Activated T-helper 17 cell treated with anti-CD3 and anti-CD28 coated beads, Interleukin-2, amount 50 U/mL, for 72 hours (primary cell): Measurements from ENCODE around the gene LRRC8B. TPM values are rescaled to one million over a fixed set of nuclear protein-coding genes. Genes with fewer than 3 reads are reported as not detected.
A peak's percentile ranks its signal among the peaks of the same experiment; 100 is the strongest.
"Not testable (repeated sequence)": the region's sequence is repeated elsewhere in the genome, so short reads cannot be mapped to it uniquely, and the experiment has no call there.

Experiments used
- ATAC-seq: fragments of 150-1000 bp; cut with Tn5 transposase; replicated peaks from 2 replicates; pipeline ENCODE4 v1.10.0; 2021; ENCODE audit warnings: mild to moderate bottlenecking, moderate library complexity
- H3K27ac Mint-ChIP-seq: one replicate; pipeline ENCODE4 v1.8.0; 2022; ENCODE audit warnings: mixed read lengths
- H3K27me3 Mint-ChIP-seq: one replicate; pipeline ENCODE4 v1.8.0; 2022; ENCODE audit warnings: mixed read lengths
- H3K36me3 Mint-ChIP-seq: one replicate; pipeline ENCODE4 v1.8.0; 2022; ENCODE audit warnings: low read depth, mild to moderate bottlenecking, mixed read lengths
- H3K4me1 Mint-ChIP-seq: one replicate; pipeline ENCODE4 v1.8.0; 2022; ENCODE audit warnings: mixed read lengths
- H3K4me3 Mint-ChIP-seq: one replicate; pipeline ENCODE4 v1.8.0; 2022; ENCODE audit warnings: mild to moderate bottlenecking, mixed read lengths
- H3K9me3 Mint-ChIP-seq: one replicate; pipeline ENCODE4 v1.8.0; 2022; ENCODE audit warnings: mixed read lengths
- total RNA-seq, 2 donors: library from RNA; stranded (reverse); gene quantifications; one replicate each; pipeline ENCODE4 v1.2.3, GENCODE V29; 2022

LRRC8B gene
- total RNA-seq, 2 donors from 2014 or later = 16.3 to 45.8 TPM

DNA sequence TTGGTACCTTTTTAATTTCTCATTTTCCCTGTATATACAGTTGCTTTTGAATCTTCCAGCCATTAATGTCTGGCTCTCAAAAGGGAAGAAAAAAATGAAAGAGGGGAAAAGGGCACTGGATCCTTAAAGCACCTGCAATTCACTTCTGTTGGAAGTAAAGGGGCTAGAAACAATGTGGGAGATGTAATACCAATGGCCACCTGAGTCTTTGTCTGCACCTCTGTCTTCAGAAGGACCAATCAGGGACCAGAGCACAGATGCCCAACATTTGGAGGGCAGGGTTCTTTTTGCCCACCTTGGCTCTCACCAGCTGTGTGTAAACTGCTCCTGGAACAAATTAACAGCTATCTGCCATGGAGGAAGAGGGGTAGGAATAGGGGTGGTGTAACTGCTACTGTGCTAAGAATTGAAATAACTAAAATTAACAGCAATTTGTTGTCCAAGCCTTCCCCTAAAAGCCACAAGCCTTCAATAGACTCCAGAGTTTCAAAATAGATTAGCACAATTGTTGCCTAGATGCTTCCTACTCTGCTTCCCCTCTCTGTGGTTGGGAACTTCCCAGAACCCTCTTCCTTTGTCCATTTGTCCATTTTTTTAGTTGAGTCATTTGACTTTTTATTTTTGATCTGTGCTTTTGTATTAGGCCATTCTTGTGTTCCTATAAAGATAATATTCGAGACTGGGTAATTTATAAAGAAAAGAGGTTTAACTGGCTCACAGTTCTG is 11.5 kb upstream of the LRRC8B start:
- no peak overlapping the region for H3K4me3 Mint-ChIP-seq
- no peak for ATAC-seq

DNA sequence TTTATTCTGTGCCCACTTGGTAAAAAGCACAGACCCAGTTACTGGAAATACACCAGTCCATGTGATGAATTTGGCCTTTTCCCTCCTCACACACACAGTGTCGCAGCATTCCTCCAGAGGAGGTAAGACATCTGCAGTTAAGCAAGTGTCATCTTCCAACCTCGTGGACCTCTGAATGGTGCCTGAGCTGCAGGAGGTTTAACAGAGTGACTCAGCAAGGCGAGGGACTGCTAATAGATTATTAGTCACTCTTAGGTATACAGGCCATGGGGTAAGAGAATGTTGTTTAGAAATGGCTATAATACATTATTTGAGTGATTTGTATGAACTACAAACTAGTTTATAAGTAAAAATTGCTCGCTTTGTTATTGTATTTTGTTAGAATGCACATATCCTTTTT is 8.6 kb upstream of the LRRC8B start:
- H3K4me1 Mint-ChIP-seq = peaks cover 6% of the 10 kb centered on the region
- H3K36me3 Mint-ChIP-seq = no peaks in the 10 kb centered on the region
- H3K9me3 Mint-ChIP-seq = no peaks in the 10 kb centered on the region
- peak; percentile 55 for ATAC-seq
- no peak overlapping the region for H3K27ac Mint-ChIP-seq
- peaks cover 7% of the 10 kb centered on the region for H3K27me3 Mint-ChIP-seq
- H3K4me3 Mint-ChIP-seq = no peak overlapping the region

More for the DNA sequence above, 11.5 kb upstream of the LRRC8B start:
- Mint-ChIP-seq H3K9me3 (peaks cover 3% of the 10 kb centered on the region), H3K36me3 (no peaks in the 10 kb centered on the region), H3K27ac (no peak overlapping the region), H3K27me3 (peaks cover 7% of the 10 kb centered on the region), H3K4me1 (peaks cover 6% of the 10 kb centered on the region)

DNA sequence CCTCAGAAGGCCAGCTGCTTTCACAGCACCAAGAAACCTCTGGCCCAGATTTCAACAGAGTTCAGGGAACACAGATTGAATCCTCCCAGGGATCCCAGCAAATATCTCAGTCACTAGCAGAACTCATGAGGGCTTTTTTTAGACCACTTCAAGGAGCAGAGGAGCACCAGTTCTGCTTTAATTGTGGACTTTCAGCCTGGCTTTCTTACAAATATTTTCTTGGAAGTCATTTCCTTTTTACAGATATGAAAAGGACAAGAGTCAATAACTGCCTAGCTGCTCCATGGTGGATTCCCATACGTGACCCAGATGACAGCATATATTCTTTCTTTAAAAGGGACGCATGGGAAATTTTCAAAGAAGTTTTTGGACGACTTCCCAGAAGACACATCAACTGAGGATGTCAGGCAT is 6.4 kb upstream of the LRRC8B start:
- Mint-ChIP-seq H3K4me1 (peaks cover 13% of the 10 kb centered on the region), H3K36me3 (no peaks in the 10 kb centered on the region), H3K9me3 (peaks cover 6% of the 10 kb centered on the region), H3K27ac (no peak overlapping the region), H3K27me3 (peaks cover 7% of the 10 kb centered on the region), H3K4me3 (no peak overlapping the region)
- no peak for ATAC-seq

DNA sequence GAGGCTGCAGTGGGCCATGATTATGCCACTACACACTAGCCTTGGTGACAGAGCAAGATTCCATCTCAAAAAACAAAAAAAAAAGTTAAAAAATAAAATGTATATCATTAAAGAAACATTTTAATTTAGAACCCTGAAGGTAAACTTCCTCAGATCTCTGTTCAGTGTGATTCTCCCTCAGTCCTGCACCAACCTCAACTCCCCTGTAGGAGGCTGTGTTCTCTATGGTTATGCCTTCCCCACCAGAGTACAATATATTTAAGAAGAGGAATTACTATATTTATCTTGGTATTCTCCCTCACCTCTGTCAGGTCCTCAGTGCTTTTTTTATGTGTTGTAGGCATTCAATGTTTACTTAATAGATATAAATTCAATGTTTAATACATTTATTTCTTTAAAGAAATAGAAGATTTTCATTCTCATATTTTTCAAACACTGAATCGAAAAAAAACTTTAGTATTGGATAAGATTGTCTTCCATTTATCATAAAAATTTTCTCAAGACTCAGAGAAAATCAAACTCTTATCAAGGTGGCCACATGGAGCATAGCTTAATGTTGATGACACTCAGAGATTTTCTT is 4.8 kb upstream of the LRRC8B start:
- H3K27ac Mint-ChIP-seq = no peak overlapping the region
- H3K4me1 Mint-ChIP-seq = peaks cover 13% of the 10 kb centered on the region
- no peak overlapping the region for H3K4me3 Mint-ChIP-seq
- peaks cover 6% of the 10 kb centered on the region for H3K9me3 Mint-ChIP-seq
- no peaks in the 10 kb centered on the region for H3K27me3 Mint-ChIP-seq
- peaks cover 8% of the 10 kb centered on the region for H3K36me3 Mint-ChIP-seq
- peak; percentile 25 for ATAC-seq

DNA sequence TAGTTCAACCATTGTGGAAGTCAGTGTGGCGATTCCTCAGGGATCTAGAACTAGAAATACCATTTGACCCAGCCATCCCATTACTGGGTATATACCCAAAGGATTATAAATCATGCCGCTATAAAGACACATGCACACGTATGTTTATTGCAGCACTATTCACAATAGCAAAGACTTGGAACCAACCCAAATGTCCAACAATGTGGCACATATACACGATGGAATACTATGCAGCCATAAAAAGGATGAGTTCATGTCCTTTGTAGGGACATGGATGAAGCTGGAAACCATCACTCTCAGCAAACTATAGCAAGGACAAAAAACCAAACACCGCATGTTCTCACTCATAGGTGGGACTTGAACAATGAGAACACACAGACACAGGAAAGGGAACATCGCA is 2.7 kb upstream of the LRRC8B start:
- not testable (repeated sequence) for ATAC-seq, H3K4me3 Mint-ChIP-seq, H3K4me1 Mint-ChIP-seq, H3K36me3 Mint-ChIP-seq, H3K9me3 Mint-ChIP-seq, H3K27ac Mint-ChIP-seq, H3K27me3 Mint-ChIP-seq

DNA sequence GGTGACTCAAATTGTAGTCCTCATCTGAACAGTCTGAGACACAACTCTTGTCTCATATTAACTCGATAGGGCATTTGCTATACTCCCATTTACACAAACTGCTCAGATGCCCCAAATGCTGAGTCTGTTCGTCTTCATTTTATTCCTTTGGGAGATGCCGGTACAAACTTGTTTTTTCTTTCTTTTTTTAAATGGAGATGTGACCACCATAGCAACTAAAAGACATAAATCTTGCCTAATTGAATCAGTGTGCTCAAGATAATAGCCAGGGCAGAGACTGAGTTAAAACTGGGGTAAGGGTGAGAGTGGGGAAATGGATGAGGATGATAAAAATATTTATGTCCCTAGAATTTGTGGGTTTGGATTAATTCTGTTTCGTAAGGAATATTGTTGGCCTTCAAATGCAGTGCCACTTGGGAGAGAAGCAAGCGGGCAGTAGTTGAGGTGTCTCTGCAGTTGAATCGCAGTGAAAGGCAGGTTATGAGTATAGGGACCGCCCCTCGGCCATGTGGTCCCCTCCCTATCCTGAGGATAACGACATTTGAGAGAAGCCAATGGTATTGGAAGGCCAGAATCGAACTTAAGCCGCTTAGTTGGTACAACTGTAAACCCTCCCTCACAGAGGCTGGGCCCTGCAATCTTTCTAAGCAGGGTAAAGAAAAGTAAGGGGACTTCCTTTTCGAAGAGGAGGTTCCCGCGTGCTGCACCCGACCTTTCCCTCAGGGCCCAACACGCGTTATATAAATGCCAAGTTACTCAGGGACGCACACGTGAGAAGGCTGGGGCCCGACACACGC is 859 bp upstream of the LRRC8B start:
- no peaks in the 10 kb centered on the region for H3K27me3 Mint-ChIP-seq
- peaks cover 8% of the 10 kb centered on the region for H3K36me3 Mint-ChIP-seq
- ATAC-seq = peak; percentile 66
- H3K4me1 Mint-ChIP-seq = peaks cover 8% of the 10 kb centered on the region
- no peak overlapping the region for H3K27ac Mint-ChIP-seq
- H3K9me3 Mint-ChIP-seq = peaks cover 6% of the 10 kb centered on the region
- H3K4me3 Mint-ChIP-seq = no peak overlapping the region

DNA sequence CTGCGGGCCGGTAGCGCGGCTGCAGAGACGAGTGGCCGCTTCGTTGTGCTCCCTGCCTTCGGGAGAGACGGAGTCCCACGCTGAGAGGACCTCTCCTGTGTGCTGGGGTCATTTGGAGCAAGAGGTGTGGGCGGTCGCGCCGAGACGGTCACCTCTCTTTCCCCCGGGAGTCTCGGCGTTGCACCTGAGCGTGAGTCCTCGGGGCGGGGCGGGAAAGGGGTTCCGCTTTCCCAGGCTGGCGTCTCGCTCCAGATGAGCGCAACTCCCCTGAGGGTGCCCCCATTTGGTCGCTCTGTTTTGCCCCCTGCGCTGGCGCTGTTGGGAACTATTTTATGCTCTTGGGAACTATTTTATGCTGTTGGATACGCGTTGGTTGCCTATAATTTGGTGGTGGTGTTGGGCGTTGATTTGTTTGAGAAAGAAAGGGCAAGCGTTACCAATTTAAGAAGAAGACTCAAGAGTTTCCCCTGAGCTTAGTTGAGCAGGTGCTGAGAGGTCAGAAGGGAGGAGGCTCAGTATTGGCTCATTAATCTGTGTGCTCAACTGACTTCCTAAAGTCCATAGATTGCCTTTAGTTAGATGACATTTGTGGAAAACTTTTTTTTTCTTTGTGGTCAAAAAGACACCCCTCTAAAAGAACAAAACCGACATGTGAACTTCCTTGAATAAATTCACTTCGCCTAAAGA is 683 bp downstream of the LRRC8B start:
- peaks cover 8% of the 10 kb centered on the region for H3K36me3 Mint-ChIP-seq
- no peak overlapping the region for H3K27ac Mint-ChIP-seq
- H3K9me3 Mint-ChIP-seq = peaks cover 6% of the 10 kb centered on the region
- peak; percentile 6 for ATAC-seq
- no peaks in the 10 kb centered on the region for H3K27me3 Mint-ChIP-seq
- H3K4me3 Mint-ChIP-seq = no peak overlapping the region
- H3K4me1 Mint-ChIP-seq = peaks cover 8% of the 10 kb centered on the region

DNA sequence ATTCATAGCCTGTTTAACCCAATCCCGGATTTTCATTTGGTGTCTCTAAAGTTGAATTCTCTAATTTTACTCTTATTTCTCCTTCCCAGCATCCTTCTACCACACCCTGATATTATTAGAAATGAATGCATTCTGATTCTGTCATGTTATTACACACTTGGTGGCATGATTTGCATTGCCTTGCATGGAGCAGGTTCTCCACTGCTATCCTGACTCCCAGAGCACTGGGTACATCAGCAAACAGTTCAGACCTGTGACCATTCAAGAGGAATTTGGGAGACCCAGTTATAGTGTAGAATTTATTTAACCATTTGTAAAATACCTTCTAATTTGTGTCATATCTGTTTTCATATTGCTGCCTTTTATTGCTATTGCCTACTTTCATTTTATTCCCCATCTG is 2.6 kb downstream of the LRRC8B start:
- Mint-ChIP-seq H3K27ac (no peak overlapping the region), H3K9me3 (peaks cover 10% of the 10 kb centered on the region), H3K4me1 (peaks cover 21% of the 10 kb centered on the region), H3K4me3 (no peak overlapping the region), H3K27me3 (no peaks in the 10 kb centered on the region), H3K36me3 (peaks cover 8% of the 10 kb centered on the region)
- ATAC-seq = no peak

DNA sequence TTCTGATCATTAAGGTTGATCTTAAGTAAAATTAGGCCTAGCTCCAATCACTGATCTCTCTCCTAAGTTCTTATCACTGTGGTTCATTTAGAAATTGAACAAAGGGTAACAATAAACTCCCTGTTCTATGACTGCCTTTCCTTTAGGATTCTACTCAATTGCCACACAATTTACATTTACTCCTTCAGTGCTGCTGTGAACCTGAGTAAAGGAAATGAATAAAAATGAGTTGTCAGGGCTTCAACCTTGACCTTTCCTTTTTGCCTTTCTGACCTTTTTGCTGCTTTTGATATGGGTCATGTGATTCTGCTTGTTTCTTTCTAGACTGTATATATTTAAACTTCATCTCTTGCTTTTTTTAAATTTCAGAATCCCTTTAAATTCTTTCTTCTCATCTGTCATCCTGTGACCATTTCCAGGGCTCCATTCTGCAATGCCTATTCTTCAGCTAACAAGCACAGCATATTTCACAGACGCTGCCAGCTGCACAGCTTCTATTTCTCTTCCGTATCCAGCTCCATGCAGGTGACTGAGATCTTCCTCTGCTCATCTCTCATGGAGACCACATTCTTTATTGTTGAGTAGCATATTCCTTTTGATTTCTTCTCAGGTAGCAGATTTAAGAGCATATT is 3.2 kb downstream of the LRRC8B start:
- Mint-ChIP-seq H3K36me3 (peaks cover 8% of the 10 kb centered on the region), H3K27me3 (no peaks in the 10 kb centered on the region), H3K27ac (no peak overlapping the region), H3K9me3 (peaks cover 7% of the 10 kb centered on the region), H3K4me3 (no peak overlapping the region), H3K4me1 (peaks cover 22% of the 10 kb centered on the region)
- ATAC-seq = no peak

DNA sequence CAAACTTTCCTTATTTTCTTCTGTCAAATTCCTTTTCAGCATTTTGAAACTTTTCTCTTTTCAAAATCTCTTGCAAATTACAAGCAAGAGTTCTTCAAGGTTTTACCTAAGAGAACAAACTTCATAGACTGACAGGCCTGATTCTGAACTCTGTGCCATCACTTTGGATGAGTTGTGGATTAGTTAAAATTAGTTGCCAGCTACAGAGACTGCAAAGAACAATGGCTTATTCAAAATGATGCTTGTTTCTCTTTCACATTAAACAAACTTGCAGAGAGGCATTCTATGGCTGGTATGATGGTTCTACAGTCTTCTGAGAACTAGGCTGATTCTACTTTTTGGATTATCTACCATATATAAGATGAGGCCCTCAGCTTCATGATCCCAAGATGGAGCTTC is 3.8 kb downstream of the LRRC8B start:
- ATAC-seq = no peak
- Mint-ChIP-seq H3K36me3 (peaks cover 7% of the 10 kb centered on the region), H3K27me3 (no peaks in the 10 kb centered on the region), H3K9me3 (peaks cover 5% of the 10 kb centered on the region), H3K4me3 (no peak overlapping the region), H3K27ac (no peak overlapping the region), H3K4me1 (peaks cover 24% of the 10 kb centered on the region)

DNA sequence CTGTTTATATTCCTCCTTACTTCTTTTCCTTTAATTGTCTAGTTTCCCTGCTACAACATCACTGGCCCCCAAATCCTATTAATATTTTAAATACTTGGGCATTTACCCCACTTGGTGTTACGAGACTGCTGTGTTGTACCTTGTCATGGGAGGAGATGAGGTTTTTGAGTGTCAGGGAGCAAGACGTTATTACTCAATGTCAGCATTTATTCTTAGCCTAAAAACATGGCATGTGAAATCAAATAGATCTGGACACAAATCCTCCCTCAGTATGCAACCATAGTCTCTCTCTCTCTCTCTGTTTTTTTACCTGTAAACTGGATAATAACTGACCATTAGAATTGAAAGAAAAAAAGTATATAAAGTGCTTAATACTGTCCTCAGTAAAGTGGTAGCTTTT is 4.6 kb downstream of the LRRC8B start:
- no peak overlapping the region for H3K27ac Mint-ChIP-seq

DNA sequence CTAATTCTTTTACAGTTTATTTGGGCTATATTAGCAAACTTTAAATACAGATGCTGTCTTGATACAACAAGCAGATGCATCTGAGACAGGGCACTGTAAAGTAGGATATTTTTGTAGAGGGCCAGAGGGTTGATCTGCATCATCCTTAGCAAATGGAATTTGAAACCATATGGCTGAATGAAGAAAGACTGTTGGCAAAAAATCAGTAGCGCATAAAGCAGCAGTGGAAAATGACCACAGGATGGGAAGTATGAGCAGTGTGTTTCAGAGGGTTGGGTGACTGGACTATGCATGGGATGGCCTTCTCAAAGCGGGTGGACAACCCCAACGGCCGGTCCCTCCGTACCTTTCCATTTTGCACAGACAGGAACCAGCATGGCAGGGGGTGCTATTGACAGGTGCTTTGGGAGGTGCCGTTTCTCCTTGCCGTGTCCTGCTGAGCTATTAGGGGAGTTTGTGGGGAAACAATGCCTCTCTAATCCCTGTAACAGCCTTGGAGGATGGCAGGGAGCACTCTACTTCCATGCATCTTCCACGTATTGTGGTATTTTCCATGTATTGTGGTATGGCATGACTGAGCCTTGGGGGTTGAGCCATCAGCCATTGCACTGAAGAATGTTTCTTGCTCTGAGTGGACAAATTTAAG is 5.9 kb downstream of the LRRC8B start:
- H3K4me3 Mint-ChIP-seq = peak overlapping the region; percentile 34
- no peak overlapping the region for H3K27ac Mint-ChIP-seq
- no peaks in the 10 kb centered on the region for H3K27me3 Mint-ChIP-seq
- H3K4me1 Mint-ChIP-seq = peaks cover 34% of the 10 kb centered on the region
- H3K36me3 Mint-ChIP-seq = peaks cover 16% of the 10 kb centered on the region
- peaks cover 5% of the 10 kb centered on the region for H3K9me3 Mint-ChIP-seq
- no peak for ATAC-seq

More for the DNA sequence above, 4.6 kb downstream of the LRRC8B start:
- ATAC-seq = no peak
- peaks cover 5% of the 10 kb centered on the region for H3K9me3 Mint-ChIP-seq
- H3K4me1 Mint-ChIP-seq = peaks cover 25% of the 10 kb centered on the region
- no peaks in the 10 kb centered on the region for H3K27me3 Mint-ChIP-seq
- peaks cover 3% of the 10 kb centered on the region for H3K36me3 Mint-ChIP-seq
- H3K4me3 Mint-ChIP-seq = no peak overlapping the region

DNA sequence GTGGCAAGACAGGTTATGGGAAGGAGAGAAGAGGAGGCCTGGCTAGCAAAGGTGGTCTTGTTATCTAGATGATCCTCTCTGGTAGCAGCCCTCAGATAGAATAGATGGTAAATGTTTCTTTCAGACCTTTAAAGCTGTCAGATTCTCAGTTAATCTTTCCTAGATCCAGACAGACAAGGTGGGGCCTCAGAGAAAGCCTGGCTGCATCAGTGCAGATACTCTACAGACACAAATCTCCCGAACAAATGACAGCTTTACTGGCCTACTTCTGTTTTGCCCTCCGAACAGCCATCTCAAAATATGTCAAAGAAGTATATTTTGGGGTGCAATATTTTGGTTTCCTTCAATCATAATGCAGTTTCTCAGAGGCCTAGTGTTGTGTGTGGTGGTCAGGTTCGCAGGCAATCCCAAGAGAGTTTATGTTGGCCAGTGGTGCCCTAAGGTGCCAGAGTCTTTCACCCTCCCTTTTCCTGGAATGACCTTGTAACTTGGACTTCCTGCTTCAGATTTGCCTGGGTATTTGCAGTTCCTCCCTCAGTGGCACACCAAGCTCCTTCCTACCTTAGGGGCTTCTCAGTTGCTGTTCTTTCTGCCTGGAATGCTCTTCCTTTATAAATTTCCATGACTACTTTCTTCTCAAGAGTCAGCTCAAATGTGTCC is 7.0 kb downstream of the LRRC8B start:
- H3K27me3 Mint-ChIP-seq = no peaks in the 10 kb centered on the region
- H3K4me3 Mint-ChIP-seq = peak overlapping the region; percentile 34
- peaks cover 43% of the 10 kb centered on the region for H3K4me1 Mint-ChIP-seq
- H3K9me3 Mint-ChIP-seq = peaks cover 5% of the 10 kb centered on the region
- ATAC-seq = no peak
- peaks cover 27% of the 10 kb centered on the region for H3K36me3 Mint-ChIP-seq
- H3K27ac Mint-ChIP-seq = no peak overlapping the region
